OCI-LY1 (cell line): ENCODE data around the gene ZBTB47.

ENCODE experiments used
- H2AFZ ChIP-seq: fragments of 200-600 bp; sonication (generic), shearing (Covaris generic); 2 replicates; pipeline ENCODE4 v1.6.0; 2014; ENCODE audit warnings: antibody characterized with exemption, mild to moderate bottlenecking, low read length
- H3F3A ChIP-seq: fragments of 200-600 bp; sonication (generic), shearing (Covaris generic); 2 replicates; pipeline ENCODE4 v1.6.0; 2014; ENCODE audit warnings: mild to moderate bottlenecking, antibody characterized with exemption, low read length, moderate library complexity; ENCODE audit not compliant: insufficient read depth
- H3K27ac ChIP-seq: fragments of 200-600 bp; sonication (generic); 2 replicates; pipeline ENCODE4 v1.5.1; 2014; ENCODE audit warnings: low read length, mixed run types, mild to moderate bottlenecking, low read depth; ENCODE audit not compliant: poor library complexity, severe bottlenecking
- H3K27me3 ChIP-seq: fragments of 200-600 bp; sonication (generic); 2 replicates; pipeline ENCODE4 v1.6.0; 2014; ENCODE audit warnings: antibody characterized with exemption, mild to moderate bottlenecking, low read length, moderate library complexity; ENCODE audit not compliant: insufficient read depth
- H3K36me3 ChIP-seq: fragments of 200-600 bp; sonication (generic); 2 replicates; pipeline ENCODE4 v1.6.1; 2014; ENCODE audit warnings: mild to moderate bottlenecking, antibody characterized with exemption, low read length, moderate library complexity, mixed read lengths; ENCODE audit not compliant: insufficient read depth
- H3K4me1 ChIP-seq: fragments of 200-600 bp; sonication (generic); 2 replicates; pipeline ENCODE4 v1.5.1; 2014; ENCODE audit warnings: mild to moderate bottlenecking, low read length, moderate library complexity; ENCODE audit not compliant: insufficient read depth, severe bottlenecking
- H3K4me2 ChIP-seq: fragments of 200-600 bp; sonication (generic), shearing (Covaris generic); 2 replicates; pipeline ENCODE4 v1.6.1; 2014; ENCODE audit warnings: low read length
- H3K4me3 ChIP-seq: fragments of 200-600 bp; sonication (generic); 2 replicates; pipeline ENCODE4 v1.5.1; 2014; ENCODE audit warnings: low read length, low read depth, mild to moderate bottlenecking, mixed read lengths; ENCODE audit not compliant: poor library complexity, severe bottlenecking
- H3K79me2 ChIP-seq: fragments of 200-600 bp; shearing (Covaris generic); 2 replicates; pipeline ENCODE4 v1.6.1; 2016; ENCODE audit warnings: mixed run types, low read length, mixed read lengths; ENCODE audit not compliant: insufficient read depth
- H3K9ac ChIP-seq: fragments of 200-600 bp; sonication (generic), shearing (Covaris generic); 2 replicates; pipeline ENCODE4 v1.6.1; 2014; ENCODE audit warnings: mild to moderate bottlenecking, low read length, mixed read lengths
- H3K9me2 ChIP-seq: fragments of 200-600 bp; sonication (generic), shearing (Covaris generic); 2 replicates; pipeline ENCODE4 v1.6.1; 2014; ENCODE audit warnings: low read depth, mild to moderate bottlenecking, low read length, mixed read lengths
- H3K9me3 ChIP-seq: fragments of 200-600 bp; shearing (Covaris generic); 2 replicates; pipeline ENCODE4 v1.6.1; 2014; ENCODE audit warnings: low read length, mixed read lengths
- H4K20me1 ChIP-seq: fragments of 200-600 bp; sonication (generic), shearing (Covaris generic); 2 replicates; pipeline ENCODE4 v1.6.0; 2016; ENCODE audit warnings: mild to moderate bottlenecking, low read length; ENCODE audit not compliant: insufficient read depth
- CTCF ChIP-seq: fragments of 200-600 bp; sonication (generic), shearing (Covaris generic); IDR thresholded peaks from 2 replicates; pipeline ENCODE4 v1.5.1; 2017; ENCODE audit warnings: mild to moderate bottlenecking, antibody characterized with exemption, low read length, moderate library complexity, mixed read lengths
- EZH2 ChIP-seq: fragments of 200-600 bp; sonication (generic), shearing (Covaris generic); IDR thresholded peaks from 2 replicates; pipeline ENCODE4 v1.8.0; 2017; ENCODE audit warnings: borderline replicate concordance, mixed run types, mild to moderate bottlenecking, antibody characterized with exemption, low read length, moderate library complexity, mixed read lengths

The ZBTB47 gene

GRCh38 chr3:42702982-42703694 is 49.6 kb downstream of the ZBTB47 start:
- TF ChIP-seq EZH2 (no peak), CTCF (no peak)
- no peaks in the 10 kb centered on the region for H3K9me3 ChIP-seq
- H3K4me3 ChIP-seq = no peak overlapping the region
- no peaks in the 10 kb centered on the region for H3F3A ChIP-seq
- no peaks in the 10 kb centered on the region for H3K36me3 ChIP-seq
- H3K4me1 ChIP-seq = no peaks in the 10 kb centered on the region
- no peak overlapping the region for H2AFZ ChIP-seq
- H3K27me3 ChIP-seq = no peaks in the 10 kb centered on the region
- no peak overlapping the region for H3K27ac ChIP-seq
- no peaks in the 10 kb centered on the region for H4K20me1 ChIP-seq
- no peaks in the 10 kb centered on the region for H3K79me2 ChIP-seq
- H3K9me2 ChIP-seq = no peaks in the 10 kb centered on the region
- H3K4me2 ChIP-seq = no peak overlapping the region
- H3K9ac ChIP-seq = no peak overlapping the region

GRCh38 chr3:42703695-42704025 is 50.2 kb downstream of the ZBTB47 start:
- no peaks in the 10 kb centered on the region for H3K9me3 ChIP-seq
- no peaks in the 10 kb centered on the region for H4K20me1 ChIP-seq
- no peak overlapping the region for H3K4me2 ChIP-seq
- H3K9me2 ChIP-seq = no peaks in the 10 kb centered on the region
- H3F3A ChIP-seq = no peaks in the 10 kb centered on the region
- H3K36me3 ChIP-seq = no peaks in the 10 kb centered on the region
- H3K9ac ChIP-seq = no peak overlapping the region
- H3K4me1 ChIP-seq = no peaks in the 10 kb centered on the region
- no peak for TF ChIP-seq EZH2
- TF ChIP-seq CTCF = no peak
- no peaks in the 10 kb centered on the region for H3K27me3 ChIP-seq
- no peak overlapping the region for H2AFZ ChIP-seq
- no peak overlapping the region for H3K27ac ChIP-seq
- H3K4me3 ChIP-seq = no peak overlapping the region
- no peaks in the 10 kb centered on the region for H3K79me2 ChIP-seq

- Histone ChIP-seq H4K20me1 (no peaks in the 10 kb centered on the region), H3K4me1 (no peaks in the 10 kb centered on the region), H3F3A (no peaks in the 10 kb centered on the region), H2AFZ (no peak overlapping the region), H3K36me3 (no peaks in the 10 kb centered on the region), H3K4me3 (no peak overlapping the region), H3K27me3 (no peaks in the 10 kb centered on the region), H3K27ac (no peak overlapping the region), H3K4me2 (no peak overlapping the region), H3K79me2 (no peaks in the 10 kb centered on the region), H3K9me2 (no peaks in the 10 kb centered on the region), H3K9me3 (no peaks in the 10 kb centered on the region), H3K9ac (no peak overlapping the region)
- TF ChIP-seq CTCF = no peak
- TF ChIP-seq EZH2 = no peak
Measured at GRCh38 chr3:42704136-42704841, 50.8 kb downstream of the ZBTB47 start.
